AG04450 (cell line): ENCODE results near the gene RNF169. TPM values are rescaled to one million over a fixed set of nuclear protein-coding genes. Genes with fewer than 3 reads are reported as not detected.

Experiments used
- CTCF ChIA-PET: fragments of 300-600, 350-600 bp; formaldehyde crosslinking; extraction: SDS; loops from one replicate; lab custom pipeline; 2022; ENCODE audit warnings: antibody characterized with exemption, inconsistent platforms; lab: Charles Lee
- POLR2A ChIA-PET: fragments of 350-600 bp; formaldehyde crosslinking; extraction: SDS; loops from one replicate; lab custom pipeline; 2021; ENCODE audit warnings: antibody characterized with exemption, inconsistent platforms; lab: Yijun Ruan, JAX
- DNase-seq: peaks from one replicate; pipeline ENCODE4 v3.0.0-alpha.2; 2011; ENCODE audit warnings: low read depth, low spot score
- H3K27ac ChIP-seq: one replicate; pipeline ENCODE4 v1.5.1; 2012; ENCODE audit warnings: low read depth, low read length, control low read depth
- H3K27me3 ChIP-seq: one replicate; pipeline ENCODE4 v1.6.0; 2012; ENCODE audit warnings: low read length; ENCODE audit not compliant: control insufficient read depth, insufficient read depth
- H3K4me3 ChIP-seq: 2 replicates; pipeline ENCODE4 v1.5.1; 2011; ENCODE audit warnings: mild to moderate bottlenecking, low read depth, low read length, control low read depth
- H3K9me3 ChIP-seq: 2 replicates; pipeline ENCODE4 v1.5.1; 2012; ENCODE audit warnings: low read length; ENCODE audit not compliant: control insufficient read depth, insufficient read depth
- polyA plus RNA-seq: library from polyadenylated mRNA; depleted of rRNA; stranded (reverse); fragments of >200 nt; gene quantifications from 2 replicates; pipeline ENCODE4 v1.2.3, GENCODE V29; 2011
- TF ChIP-seq, protein P1 (sequence below): IDR thresholded peaks from 2 replicates; pipeline ENCODE4 v1.5.1; 2011; ENCODE audit warnings: low read depth, low read length, control low read depth, inconsistent platforms

RNF169 gene
- polyA plus RNA-seq, 1 experiment, result 12.3 TPM

DNA sequence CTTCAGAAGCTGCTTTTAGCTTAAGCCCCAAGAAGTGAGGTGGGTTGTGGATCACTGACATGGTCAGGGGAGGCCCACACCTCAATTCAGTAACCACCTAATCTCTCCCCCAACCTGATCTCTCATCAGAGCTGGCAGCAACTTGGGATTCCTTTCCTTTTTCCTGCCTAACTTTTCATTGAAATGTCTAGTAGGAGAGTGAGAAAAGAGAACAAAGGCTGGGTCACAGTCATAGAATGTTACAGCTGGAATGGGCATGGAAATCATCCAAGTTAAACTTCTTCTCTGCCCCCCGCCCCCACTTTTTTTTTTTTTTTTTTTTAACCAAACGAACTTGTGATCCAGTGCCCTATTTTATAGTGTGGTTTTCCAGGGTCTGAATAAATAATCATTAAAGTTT is 91.8 kb downstream of the RNF169 start:
- Histone ChIP-seq H3K27ac (no peak overlapping the region), H3K27me3 (no peaks in the 10 kb centered on the region), H3K9me3 (no peaks in the 10 kb centered on the region; the same call in 1 of the 2 replicates), H3K4me3 (no peak overlapping the region)
- TF ChIP-seq, protein P1, sequence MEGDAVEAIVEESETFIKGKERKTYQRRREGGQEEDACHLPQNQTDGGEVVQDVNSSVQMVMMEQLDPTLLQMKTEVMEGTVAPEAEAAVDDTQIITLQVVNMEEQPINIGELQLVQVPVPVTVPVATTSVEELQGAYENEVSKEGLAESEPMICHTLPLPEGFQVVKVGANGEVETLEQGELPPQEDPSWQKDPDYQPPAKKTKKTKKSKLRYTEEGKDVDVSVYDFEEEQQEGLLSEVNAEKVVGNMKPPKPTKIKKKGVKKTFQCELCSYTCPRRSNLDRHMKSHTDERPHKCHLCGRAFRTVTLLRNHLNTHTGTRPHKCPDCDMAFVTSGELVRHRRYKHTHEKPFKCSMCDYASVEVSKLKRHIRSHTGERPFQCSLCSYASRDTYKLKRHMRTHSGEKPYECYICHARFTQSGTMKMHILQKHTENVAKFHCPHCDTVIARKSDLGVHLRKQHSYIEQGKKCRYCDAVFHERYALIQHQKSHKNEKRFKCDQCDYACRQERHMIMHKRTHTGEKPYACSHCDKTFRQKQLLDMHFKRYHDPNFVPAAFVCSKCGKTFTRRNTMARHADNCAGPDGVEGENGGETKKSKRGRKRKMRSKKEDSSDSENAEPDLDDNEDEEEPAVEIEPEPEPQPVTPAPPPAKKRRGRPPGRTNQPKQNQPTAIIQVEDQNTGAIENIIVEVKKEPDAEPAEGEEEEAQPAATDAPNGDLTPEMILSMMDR, result no peak
- no peak for DNase-seq
- CTCF ChIA-PET, result no interaction called here
- POLR2A ChIA-PET, result no interaction called here

DNA sequence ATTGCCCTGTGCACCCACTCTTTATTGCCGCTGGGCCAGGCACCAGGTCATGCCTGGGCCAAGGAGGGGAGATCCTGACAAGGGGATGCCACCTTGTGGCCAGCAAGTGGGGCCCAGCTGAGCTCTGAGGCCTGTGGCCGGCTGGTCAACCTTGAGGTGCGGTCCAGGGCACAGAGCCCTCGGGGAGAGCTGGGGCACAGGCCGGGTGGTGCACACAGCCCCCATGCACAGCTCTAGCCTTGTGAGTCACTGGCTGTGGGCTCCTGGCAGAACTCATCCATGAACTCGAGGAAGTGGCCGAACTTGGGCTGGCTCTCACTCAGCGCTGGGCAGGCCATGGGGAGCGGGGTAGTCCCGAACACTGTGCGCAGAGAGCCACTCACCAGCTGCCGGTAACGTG is 94.3 kb downstream of the RNF169 start:
- POLR2A ChIA-PET, result no interaction called here
- TF ChIP-seq, protein P1, result no peak
- CTCF ChIA-PET, result no interaction called here
- Histone ChIP-seq H3K27me3 (no peaks in the 10 kb centered on the region), H3K27ac (no peak overlapping the region), H3K9me3 (no peaks in the 10 kb centered on the region; the same call in 1 of the 2 replicates), H3K4me3 (no peak overlapping the region)
- no peak for DNase-seq

DNA sequence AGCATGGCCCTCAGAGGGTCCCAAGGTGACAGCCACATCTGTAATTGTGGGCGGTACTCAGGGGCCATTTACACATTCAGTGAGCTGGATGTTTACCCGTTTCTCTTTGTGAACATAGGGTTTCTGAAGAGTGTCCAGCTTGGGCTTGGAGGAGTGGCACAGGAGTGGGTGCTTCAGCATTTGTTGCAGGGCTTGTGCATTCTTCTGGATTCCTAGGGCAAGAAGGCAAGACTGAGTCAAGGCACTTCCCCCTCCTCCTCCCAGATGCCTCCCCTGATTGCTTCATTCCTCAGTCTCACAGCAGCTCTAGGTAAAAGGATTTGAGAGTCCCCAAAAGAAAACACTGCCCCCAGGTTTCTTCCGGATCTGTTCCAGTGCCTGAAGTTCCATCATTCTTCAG is 95.4 kb downstream of the RNF169 start:
- no peaks in the 10 kb centered on the region; the same call in 1 of the 2 replicates for H3K9me3 ChIP-seq
- CTCF ChIA-PET, result no interaction called here
- TF ChIP-seq, protein P1, result no peak
- no peak for DNase-seq
- H3K27me3 ChIP-seq, result no peaks in the 10 kb centered on the region
- POLR2A ChIA-PET, result interaction anchor here (0.9 kb wide), 1 partner anchor 8 kb away, joined by 3 read pairs; no protein-coding TSS in a partner anchor
- H3K27ac ChIP-seq, result no peak overlapping the region
- H3K4me3 ChIP-seq, result no peak overlapping the region

DNA sequence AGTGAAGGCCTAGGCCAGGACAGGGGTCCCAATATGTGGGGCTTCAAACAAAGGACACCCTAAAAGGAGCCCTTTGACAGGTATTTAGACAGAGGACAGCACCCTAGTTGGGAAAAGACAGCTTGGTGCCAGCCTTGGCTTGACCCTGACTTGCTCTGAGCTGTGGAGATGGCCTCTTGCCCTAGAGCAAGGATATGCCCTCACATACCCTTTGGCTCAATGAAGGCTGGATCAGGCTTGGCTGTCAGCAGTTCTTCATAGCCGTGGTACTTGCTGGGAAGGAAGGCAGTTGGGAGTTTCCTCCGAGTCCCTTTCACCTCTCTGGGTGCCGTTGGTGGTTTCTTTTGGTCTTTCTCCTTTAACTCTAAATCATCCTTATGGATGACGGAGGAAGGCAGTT is 96.2 kb downstream of the RNF169 start:
- no peak for DNase-seq
- TF ChIP-seq, protein P1, result no peak
- Histone ChIP-seq H3K27me3 (no peaks in the 10 kb centered on the region), H3K9me3 (no peaks in the 10 kb centered on the region; the same call in 1 of the 2 replicates), H3K27ac (no peak overlapping the region), H3K4me3 (no peak overlapping the region)
- CTCF ChIA-PET, result no interaction called here
- POLR2A ChIA-PET, result no interaction called here

DNA sequence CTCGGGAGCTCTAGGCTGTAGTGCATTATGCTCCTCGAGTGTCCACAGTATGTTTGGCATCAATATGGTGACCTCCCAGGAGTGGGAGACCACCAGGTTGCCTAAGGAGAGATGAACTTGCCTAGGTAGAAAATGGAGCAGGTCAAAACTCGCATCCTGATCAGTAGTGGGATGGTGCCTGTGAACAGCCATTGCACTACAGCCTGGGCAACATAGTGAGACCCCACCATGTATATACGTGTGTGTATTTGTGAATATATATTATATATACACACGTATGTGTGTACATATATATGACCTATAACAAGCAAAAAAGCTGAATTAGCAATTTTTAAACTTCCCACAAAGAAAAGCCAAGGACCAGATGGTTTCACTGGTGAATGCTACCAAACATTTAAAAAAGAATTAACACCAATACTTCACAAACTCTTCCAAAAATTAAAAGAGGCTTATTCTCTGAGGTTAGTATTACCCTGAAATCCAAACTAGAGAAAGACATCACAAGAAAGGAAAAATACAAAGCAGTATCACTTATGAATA is 97.4 kb downstream of the RNF169 start:
- TF ChIP-seq, protein P1, result no peak
- ChIA-PET POLR2A (no interaction called here), CTCF (no interaction called here)
- H3K9me3 ChIP-seq, result no peaks in the 10 kb centered on the region; the same call in 1 of the 2 replicates
- H3K27me3 ChIP-seq, result no peaks in the 10 kb centered on the region
- DNase-seq, result no peak
- no peak overlapping the region for H3K27ac ChIP-seq
- no peak overlapping the region for H3K4me3 ChIP-seq
